ENCODE results near the gene PCSK6. TPM values are rescaled to one million over a fixed set of nuclear protein-coding genes. Genes with fewer than 3 reads are reported as not detected.
"Not testable (repeated sequence)": the region's sequence is repeated elsewhere in the genome, so short reads cannot be mapped to it uniquely, and the experiment has no call there.

The PCSK6 gene
- total RNA-seq, 2 donors from 2014 or later, result 14.5 to 20.2 TPM

DNA sequence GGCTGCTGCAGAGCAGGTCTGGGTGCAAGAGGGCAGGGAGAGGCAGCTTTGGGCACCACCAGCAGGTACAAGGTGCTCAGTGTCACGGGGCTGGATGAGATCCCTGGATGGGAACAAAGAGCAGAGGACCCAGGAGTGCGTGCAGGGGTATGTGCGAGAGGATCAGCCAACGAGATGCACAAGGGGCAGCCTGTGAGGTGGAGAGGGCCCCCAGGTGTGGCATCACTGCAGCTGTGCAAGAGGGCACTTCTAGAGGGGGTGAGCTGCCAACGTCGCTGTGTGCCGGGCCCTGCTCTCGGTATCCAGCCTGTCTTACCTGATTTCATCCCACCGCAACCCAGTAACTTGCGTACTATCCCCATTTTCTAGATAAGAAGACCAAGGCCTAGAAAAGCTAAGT lies 127.1 kb downstream of the PCSK6 start:
- no peak for ATAC-seq
- intact Hi-C loops (cut with DNase I), result no loop called here
- DNase-seq, result no peak

- intact Hi-C loops (cut with DNase I), result no loop called here
- no peak for ATAC-seq
- no peak for DNase-seq
Observed at GRCh38 chr15:101361418-101361817, 128.1 kb downstream of the PCSK6 start.

GRCh38 chr15:101359365-101359947 lies 130.1 kb downstream of the PCSK6 start:
- ATAC-seq (no peak), DNase-seq (no peak)
- intact Hi-C loops (cut with DNase I), result no loop called here

DNA sequence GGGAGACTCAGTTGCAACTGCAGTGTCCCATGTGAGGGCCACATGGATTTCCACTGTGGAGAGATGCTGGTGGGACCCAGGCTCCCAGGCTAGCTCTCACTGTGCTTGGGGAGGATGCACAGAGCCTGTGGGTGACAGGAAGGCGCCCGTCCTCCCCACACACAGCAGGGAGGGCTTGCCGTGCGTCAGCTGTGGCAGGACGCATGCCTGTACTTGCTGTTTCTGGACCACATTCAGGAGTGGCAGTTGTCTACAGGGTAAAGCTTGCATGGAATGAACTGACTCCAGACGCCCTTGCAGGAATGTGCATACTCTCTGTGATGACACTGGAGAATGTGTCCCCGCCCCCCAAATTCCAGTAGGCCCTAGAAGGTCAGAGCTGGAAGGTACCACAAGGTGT lies 130.6 kb downstream of the PCSK6 start:
- peak; percentile 53 to 65 for ATAC-seq
- no peak for DNase-seq
- intact Hi-C loops (cut with DNase I), result no loop called here

DNA sequence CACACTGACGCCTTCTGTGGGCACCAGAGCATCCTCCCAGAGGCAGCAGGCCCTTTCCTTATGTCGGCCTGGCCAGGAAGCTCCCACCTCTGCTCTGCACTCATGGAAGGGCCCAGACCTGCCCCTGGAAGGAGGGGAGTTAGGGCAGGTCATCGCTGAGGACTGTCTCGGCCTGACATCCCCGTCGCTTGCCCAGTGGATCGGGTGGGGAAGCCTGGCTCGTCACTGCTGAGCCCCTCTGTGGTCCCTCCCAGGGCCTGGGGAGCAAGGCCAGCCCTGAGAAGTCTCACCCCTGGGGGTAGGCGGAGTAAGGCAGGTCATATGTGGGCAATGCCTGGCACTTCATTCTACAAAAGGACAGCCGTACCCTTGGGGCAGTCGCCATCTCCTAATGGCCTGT lies 131.6 kb downstream of the PCSK6 start:
- intact Hi-C loops (cut with DNase I), result no loop called here
- DNase-seq, result no peak
- no peak for ATAC-seq

GRCh38 chr15:101357333-101357732 lies 132.2 kb downstream of the PCSK6 start:
- ATAC-seq (peak in 1 of 2 donors; percentile 10), DNase-seq (no peak)
- intact Hi-C loops (cut with DNase I), result no loop called here

DNA sequence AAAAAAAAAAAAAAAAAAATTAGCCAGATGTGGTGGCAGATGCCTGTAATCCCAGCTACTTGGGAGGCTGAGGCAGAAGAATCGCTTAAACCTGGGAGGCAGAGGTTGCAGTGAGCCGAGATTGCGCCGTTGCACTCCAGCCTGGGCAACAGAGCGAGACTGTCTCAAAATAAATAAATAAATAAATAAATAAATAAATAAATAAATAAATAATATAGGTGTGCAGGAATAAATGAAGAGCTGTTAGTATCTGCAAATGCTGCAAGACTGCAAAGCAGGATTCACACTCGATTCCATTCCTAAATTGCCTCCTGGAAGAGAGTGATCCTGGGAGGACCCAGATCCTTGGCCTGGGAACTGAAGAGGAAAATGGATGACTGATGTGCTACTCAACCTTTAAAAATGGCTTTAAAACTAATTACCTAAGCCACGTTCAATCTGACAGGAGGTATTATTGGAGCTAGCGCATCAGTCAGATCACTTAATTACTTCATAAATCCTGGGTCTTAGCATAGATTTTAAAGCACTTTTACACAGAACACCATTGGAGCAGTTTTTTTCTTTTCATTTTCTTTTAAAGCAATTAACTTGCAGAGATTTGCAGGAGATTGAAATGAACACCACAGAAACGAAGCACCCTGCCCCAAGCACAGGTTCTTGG lies 132.9 kb downstream of the PCSK6 start:
- intact Hi-C loops (cut with DNase I); DNase-seq; ATAC-seq: not testable (repeated sequence)

GRCh38 chr15:101355678-101356464 lies 133.6 kb downstream of the PCSK6 start:
- DNase-seq, result no peak
- ATAC-seq, result no peak
- intact Hi-C loops (cut with DNase I), result no loop called here

DNA sequence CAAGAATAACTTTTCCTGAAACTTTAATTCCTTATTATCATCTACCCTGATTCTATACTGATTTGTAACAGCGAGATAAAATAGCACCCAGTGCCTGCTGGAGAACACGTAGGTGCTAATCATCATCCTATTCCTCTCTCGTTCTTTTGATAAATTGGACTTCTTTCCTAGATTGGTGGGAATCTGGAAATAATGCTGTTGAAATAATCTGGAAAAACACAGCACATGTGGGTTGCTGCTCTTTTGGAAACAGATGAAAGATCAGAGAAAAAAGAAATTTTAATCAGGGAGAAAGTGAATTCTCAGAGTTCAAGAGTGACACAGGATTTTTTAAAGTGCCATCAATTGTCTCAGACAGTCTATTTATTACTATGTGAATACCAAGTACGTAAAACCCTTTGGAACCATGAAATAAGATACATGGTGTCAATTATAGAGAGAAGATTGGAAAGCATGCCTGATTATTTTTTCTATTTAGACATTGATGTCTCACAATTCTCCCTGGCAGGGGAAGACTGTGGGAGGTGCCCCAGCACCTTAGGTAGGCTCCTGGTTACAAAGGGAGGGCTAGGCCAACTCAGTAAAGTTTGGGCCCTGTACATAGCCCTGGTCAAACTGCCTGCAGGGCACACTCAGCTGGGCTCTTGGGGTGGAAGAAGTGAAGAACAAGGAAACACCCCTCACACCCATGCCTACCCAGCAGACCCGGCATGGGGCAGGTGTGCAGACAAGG lies 134.4 kb downstream of the PCSK6 start:
- intact Hi-C loops (cut with DNase I), result no loop called here
- DNase-seq (no peak), ATAC-seq (no peak)

GRCh38 chr15:101353240-101353639 lies 136.3 kb downstream of the PCSK6 start:
- intact Hi-C loops (cut with DNase I), result no loop called here
- no peak for DNase-seq
- ATAC-seq, result no peak

GRCh38 chr15:101351736-101352135 lies 137.8 kb downstream of the PCSK6 start:
- no peak for DNase-seq
- intact Hi-C loops (cut with DNase I), result no loop called here
- ATAC-seq, result no peak

- ATAC-seq, result peak in 1 of 2 donors; percentile 17
- intact Hi-C loops (cut with DNase I), result no loop called here
Observed at GRCh38 chr15:101349047-101349951, 140.2 kb downstream of the PCSK6 start.

DNA sequence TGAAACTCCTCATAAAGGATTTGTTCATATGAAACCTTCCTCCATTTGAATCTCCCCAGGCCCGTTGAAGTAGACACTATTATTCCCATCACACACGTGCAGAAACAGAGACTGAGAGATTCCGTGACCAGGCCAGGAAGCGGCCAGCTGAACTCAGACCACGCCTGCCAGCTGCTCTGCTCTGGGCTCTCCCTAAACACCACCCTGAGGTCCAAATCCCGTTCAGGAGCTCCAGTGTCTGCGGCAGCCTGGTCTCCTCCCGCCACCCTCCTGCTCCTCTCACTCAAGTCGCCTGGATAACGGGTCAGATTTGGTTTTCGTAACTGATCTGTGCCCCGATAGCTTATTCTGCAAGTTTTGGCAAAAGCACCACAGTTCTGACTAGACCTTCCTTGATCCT lies 140.9 kb downstream of the PCSK6 start:
- intact Hi-C loops (cut with DNase I), result no loop called here
- ATAC-seq, result peak in 1 of 2 donors; percentile 72
- no peak for DNase-seq

More at GRCh38 chr15:101349047-101349951, 140.2 kb downstream of the PCSK6 start:
- DNase-seq, result no peak

DNA sequence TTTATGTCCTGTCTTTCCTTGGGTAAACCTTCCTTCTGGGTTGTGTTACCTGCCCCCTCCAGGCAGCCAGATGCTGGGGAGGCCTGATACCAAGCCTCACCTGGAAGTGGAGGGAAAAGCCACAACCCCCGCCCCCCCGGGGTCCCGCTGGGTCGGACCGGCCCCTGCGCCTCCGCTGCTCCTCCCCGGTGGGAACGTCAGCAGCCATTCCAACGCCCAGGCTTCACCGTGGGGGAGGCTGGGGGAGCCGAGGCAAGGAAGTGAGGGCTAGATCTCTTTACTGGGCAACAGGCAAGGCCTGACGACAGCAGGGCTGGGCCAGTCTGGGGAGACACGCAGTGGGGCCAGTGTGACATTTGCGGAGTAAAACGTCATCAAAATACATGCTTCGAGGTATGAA lies 141.5 kb downstream of the PCSK6 start:
- intact Hi-C loops (cut with DNase I), result no loop called here
- ATAC-seq (peak in 1 of 2 donors; percentile 11), DNase-seq (no peak)

DNA sequence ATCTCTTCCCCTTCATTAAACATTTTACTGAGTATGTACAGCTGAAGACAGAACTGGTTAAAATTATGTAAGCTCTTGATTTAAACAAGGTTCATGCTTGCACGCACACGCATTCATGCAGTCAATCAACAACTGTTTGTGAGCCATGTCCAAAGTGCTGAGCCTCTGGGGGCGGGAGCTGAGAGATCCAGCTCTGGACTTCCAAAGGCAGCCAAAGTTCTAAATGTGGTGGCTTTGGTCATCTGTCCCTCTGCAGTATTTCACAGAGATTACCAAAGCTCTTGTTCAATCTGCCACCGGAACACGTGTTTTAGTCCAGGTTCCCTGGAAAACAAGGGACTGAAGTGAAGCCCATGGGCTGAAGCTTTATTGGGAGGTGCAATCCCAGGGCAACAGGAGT lies 142.1 kb downstream of the PCSK6 start:
- intact Hi-C loops (cut with DNase I), result no loop called here
- DNase-seq (no peak), ATAC-seq (peak in 1 of 2 donors; percentile 59)

- no peak for ATAC-seq
- no peak for DNase-seq
- intact Hi-C loops (cut with DNase I), result no loop called here
Observed at GRCh38 chr15:101346928-101347327, 142.6 kb downstream of the PCSK6 start.

- ATAC-seq (no peak), DNase-seq (no peak)
- intact Hi-C loops (cut with DNase I), result no loop called here
Observed at GRCh38 chr15:101342056-101342455, 147.5 kb downstream of the PCSK6 start.

GRCh38 chr15:101338502-101339057 lies 150.9 kb downstream of the PCSK6 start:
- intact Hi-C loops (cut with DNase I), result no loop called here
- DNase-seq (no peak), ATAC-seq (no peak)

Data from left cardiac atrium (tissue), 4 donors.